ENCODE data around the gene STOX2.
"Not testable (repeated sequence)": the region's sequence is repeated elsewhere in the genome, so short reads cannot be mapped to it uniquely, and the experiment has no call there.

STOX2 gene

DNA sequence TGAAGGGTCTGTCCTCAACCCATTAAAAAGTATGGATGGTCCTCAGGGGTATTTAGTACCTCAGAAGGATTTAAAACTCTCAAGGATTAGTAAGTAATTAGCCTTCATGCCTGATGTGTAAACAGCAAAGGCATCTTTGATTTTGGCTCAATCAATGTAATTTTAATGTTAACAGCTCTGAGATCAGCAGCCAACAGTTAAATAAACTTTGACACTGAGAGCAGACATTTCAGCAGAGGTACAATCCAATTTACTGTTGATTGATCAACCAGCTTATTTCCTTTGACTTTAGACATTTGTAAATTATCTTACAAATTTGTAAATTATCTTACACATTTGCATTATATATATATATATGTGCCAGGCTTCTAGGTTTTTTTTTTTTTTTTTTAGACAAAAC, 36.9 kb downstream of the STOX2 start:
- H3K27ac ChIP-seq (ENCODE audit: low read depth, low read length), result no peak overlapping the region
- no peaks in the 10 kb centered on the region for H3K79me2 ChIP-seq (ENCODE audit: insufficient read depth, low read length)
- TF ChIP-seq, protein P1, sequence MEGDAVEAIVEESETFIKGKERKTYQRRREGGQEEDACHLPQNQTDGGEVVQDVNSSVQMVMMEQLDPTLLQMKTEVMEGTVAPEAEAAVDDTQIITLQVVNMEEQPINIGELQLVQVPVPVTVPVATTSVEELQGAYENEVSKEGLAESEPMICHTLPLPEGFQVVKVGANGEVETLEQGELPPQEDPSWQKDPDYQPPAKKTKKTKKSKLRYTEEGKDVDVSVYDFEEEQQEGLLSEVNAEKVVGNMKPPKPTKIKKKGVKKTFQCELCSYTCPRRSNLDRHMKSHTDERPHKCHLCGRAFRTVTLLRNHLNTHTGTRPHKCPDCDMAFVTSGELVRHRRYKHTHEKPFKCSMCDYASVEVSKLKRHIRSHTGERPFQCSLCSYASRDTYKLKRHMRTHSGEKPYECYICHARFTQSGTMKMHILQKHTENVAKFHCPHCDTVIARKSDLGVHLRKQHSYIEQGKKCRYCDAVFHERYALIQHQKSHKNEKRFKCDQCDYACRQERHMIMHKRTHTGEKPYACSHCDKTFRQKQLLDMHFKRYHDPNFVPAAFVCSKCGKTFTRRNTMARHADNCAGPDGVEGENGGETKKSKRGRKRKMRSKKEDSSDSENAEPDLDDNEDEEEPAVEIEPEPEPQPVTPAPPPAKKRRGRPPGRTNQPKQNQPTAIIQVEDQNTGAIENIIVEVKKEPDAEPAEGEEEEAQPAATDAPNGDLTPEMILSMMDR (IDR thresholded peaks at IDR 0.05; ENCODE audit: insufficient read depth, low read length, poor library complexity, severe bottlenecking), result no peak
- no peak for TF ChIP-seq EZH2phosphoT487 (conservative IDR thresholded peaks at IDR 0.05; ENCODE audit: low read length)
- H3K9ac ChIP-seq (ENCODE audit: low read length), result no peak overlapping the region
- H3K4me2 ChIP-seq (ENCODE audit: low read depth, low read length, poor library complexity, severe bottlenecking), result no peak overlapping the region
- H3K27me3 ChIP-seq (ENCODE audit: low read length), result no peaks in the 10 kb centered on the region
- H3K9me2 ChIP-seq (replicated peaks; ENCODE audit: insufficient read depth, low read length), result no peaks in the 10 kb centered on the region
- no peak overlapping the region for H2AFZ ChIP-seq (ENCODE audit: low read depth, low read length, severe bottlenecking)
- no peaks in the 10 kb centered on the region for H3K9me3 ChIP-seq (ENCODE audit: insufficient read depth, low read length)
- no peaks in the 10 kb centered on the region for H4K20me1 ChIP-seq (ENCODE audit: low read depth, low read length)
- H3K4me3 ChIP-seq (ENCODE audit: insufficient read depth, low read length, poor library complexity, severe bottlenecking), result no peak overlapping the region
- no peaks in the 10 kb centered on the region for H3F3A ChIP-seq (ENCODE audit: insufficient read depth)
- no peaks in the 10 kb centered on the region for H3K36me3 ChIP-seq (ENCODE audit: low read length)

DNA sequence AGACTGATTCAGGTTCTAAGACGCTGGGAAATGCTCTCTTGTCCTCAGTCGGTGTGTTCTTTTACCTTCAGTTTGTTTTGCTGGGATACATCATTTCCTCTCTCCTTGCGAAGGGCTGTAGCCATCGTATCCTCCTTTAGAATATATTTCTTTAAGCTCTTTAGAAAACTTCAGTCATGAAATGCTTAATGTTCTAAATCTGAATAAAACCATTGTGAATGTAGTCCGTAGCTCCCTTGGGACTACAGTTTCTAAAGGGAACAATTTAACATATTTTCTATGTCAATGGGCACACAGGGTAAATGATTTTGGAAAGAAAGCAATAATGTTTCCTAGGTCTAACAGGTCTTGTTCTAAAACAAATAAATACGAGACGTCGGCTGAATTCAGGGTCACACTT, 40.6 kb downstream of the STOX2 start:
- Histone ChIP-seq H3K9me3 (ENCODE audit: insufficient read depth, low read length) (no peaks in the 10 kb centered on the region), H3K9me2 (replicated peaks; ENCODE audit: insufficient read depth, low read length) (no peaks in the 10 kb centered on the region), H3K27me3 (ENCODE audit: low read length) (no peaks in the 10 kb centered on the region), H3F3A (ENCODE audit: insufficient read depth) (no peaks in the 10 kb centered on the region), H2AFZ (ENCODE audit: low read depth, low read length, severe bottlenecking) (no peak overlapping the region), H3K4me3 (ENCODE audit: insufficient read depth, low read length, poor library complexity, severe bottlenecking) (no peak overlapping the region), H3K79me2 (ENCODE audit: insufficient read depth, low read length) (no peaks in the 10 kb centered on the region), H4K20me1 (ENCODE audit: low read depth, low read length) (no peaks in the 10 kb centered on the region), H3K27ac (ENCODE audit: low read depth, low read length) (no peak overlapping the region), H3K9ac (ENCODE audit: low read length) (no peak overlapping the region), H3K36me3 (ENCODE audit: low read length) (no peaks in the 10 kb centered on the region), H3K4me2 (ENCODE audit: low read depth, low read length, poor library complexity, severe bottlenecking) (no peak overlapping the region)
- TF ChIP-seq, protein P1 (IDR thresholded peaks at IDR 0.05; ENCODE audit: insufficient read depth, low read length, poor library complexity, severe bottlenecking), result no peak
- no peak for TF ChIP-seq EZH2phosphoT487 (conservative IDR thresholded peaks at IDR 0.05; ENCODE audit: low read length)

DNA sequence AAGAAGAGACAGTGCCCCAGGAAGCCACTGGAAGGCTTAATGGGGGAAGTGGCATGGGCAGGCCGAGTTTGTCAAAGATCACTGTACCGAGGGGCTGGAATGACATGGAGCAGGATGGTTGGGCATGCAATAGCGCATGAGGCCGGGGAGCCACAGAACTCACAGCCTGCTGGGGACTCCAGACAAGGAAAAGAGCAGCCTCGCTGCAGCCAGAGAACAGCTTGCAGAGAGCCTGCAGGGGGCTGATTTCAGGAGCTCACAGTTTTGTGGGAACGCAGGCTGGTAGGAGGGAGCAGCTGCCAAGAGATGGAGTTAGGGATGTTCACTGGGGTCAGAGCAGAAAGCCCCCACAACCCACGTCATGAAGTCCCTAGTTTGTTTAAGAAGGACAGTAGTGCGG, 45.4 kb downstream of the STOX2 start:
- H3K9me3 ChIP-seq (ENCODE audit: insufficient read depth, low read length), result no peaks in the 10 kb centered on the region
- no peaks in the 10 kb centered on the region for H3K79me2 ChIP-seq (ENCODE audit: insufficient read depth, low read length)
- no peak for TF ChIP-seq EZH2phosphoT487 (conservative IDR thresholded peaks at IDR 0.05; ENCODE audit: low read length)
- TF ChIP-seq, protein P1 (IDR thresholded peaks at IDR 0.05; ENCODE audit: insufficient read depth, low read length, poor library complexity, severe bottlenecking), result no peak
- no peak overlapping the region for H3K4me3 ChIP-seq (ENCODE audit: insufficient read depth, low read length, poor library complexity, severe bottlenecking)
- no peak overlapping the region for H3K4me2 ChIP-seq (ENCODE audit: low read depth, low read length, poor library complexity, severe bottlenecking)
- H3K36me3 ChIP-seq (ENCODE audit: low read length), result no peaks in the 10 kb centered on the region
- no peaks in the 10 kb centered on the region for H4K20me1 ChIP-seq (ENCODE audit: low read depth, low read length)
- no peaks in the 10 kb centered on the region for H3K9me2 ChIP-seq (replicated peaks; ENCODE audit: insufficient read depth, low read length)
- H3F3A ChIP-seq (ENCODE audit: insufficient read depth), result no peaks in the 10 kb centered on the region
- H2AFZ ChIP-seq (ENCODE audit: low read depth, low read length, severe bottlenecking), result no peak overlapping the region
- no peak overlapping the region for H3K9ac ChIP-seq (ENCODE audit: low read length)
- H3K27me3 ChIP-seq (ENCODE audit: low read length), result no peaks in the 10 kb centered on the region
- H3K27ac ChIP-seq (ENCODE audit: low read depth, low read length), result no peak overlapping the region

DNA sequence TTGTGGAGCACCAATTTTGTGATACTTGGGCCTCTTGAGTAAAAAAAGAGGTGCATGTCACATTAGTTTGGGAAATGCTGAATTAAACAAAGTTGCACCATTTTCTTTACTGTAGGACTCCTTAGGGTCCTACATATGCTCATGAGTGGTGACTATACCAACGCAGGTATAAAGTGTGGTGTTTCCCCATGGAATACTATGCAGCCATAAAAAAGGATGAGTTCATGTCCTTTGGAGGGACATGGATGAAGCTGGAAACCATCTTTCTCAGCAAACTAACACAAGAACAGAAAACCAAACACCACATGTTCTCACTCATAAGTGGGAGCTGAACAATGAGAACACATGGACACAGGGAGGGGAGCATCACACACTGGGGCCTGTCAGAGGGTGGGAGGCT, 47.5 kb downstream of the STOX2 start:
- not testable (repeated sequence) for H4K20me1 ChIP-seq (ENCODE audit: low read depth, low read length); H3K79me2 ChIP-seq (ENCODE audit: insufficient read depth, low read length); H3K4me2 ChIP-seq (ENCODE audit: low read depth, low read length, poor library complexity, severe bottlenecking); H3K9me3 ChIP-seq (ENCODE audit: insufficient read depth, low read length); H3K27me3 ChIP-seq (ENCODE audit: low read length); H3F3A ChIP-seq (ENCODE audit: insufficient read depth); H3K27ac ChIP-seq (ENCODE audit: low read depth, low read length); H3K36me3 ChIP-seq (ENCODE audit: low read length); H2AFZ ChIP-seq (ENCODE audit: low read depth, low read length, severe bottlenecking); H3K9me2 ChIP-seq (replicated peaks; ENCODE audit: insufficient read depth, low read length); H3K9ac ChIP-seq (ENCODE audit: low read length); H3K4me3 ChIP-seq (ENCODE audit: insufficient read depth, low read length, poor library complexity, severe bottlenecking)
